ENCODE results near the gene ZNF445.

Gene ZNF445

DNA sequence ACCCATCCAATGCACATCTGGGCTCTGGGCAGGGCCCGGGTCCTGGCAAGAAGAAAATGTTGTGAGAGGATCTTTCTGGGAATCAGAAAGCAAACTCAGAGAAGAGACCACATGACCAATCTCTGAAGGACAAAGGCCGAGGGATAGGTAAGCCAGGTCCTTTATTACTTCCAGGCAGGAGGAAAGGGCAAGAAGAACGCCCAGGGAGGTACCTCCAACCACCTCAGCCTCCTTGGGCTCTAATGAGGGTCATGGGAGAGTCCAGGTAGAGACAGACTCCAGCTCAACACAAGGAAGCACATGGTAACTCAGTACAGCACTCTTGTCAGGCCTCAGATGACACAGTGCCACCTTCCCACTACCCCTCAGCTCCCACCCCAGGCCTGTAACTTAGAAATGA lies 26.0 kb downstream of the ZNF445 start:
- Histone ChIP-seq H3K4me3 (ENCODE audit: insufficient read depth, low read length, poor library complexity, severe bottlenecking) (no peak overlapping the region), H3K9me2 (replicated peaks; ENCODE audit: insufficient read depth, low read length) (no peaks in the 10 kb centered on the region), H3K27me3 (ENCODE audit: low read length) (no peaks in the 10 kb centered on the region), H3K9me3 (ENCODE audit: insufficient read depth, low read length) (no peaks in the 10 kb centered on the region), H3K4me2 (ENCODE audit: low read depth, low read length, poor library complexity, severe bottlenecking) (no peak overlapping the region), H3K27ac (ENCODE audit: low read depth, low read length) (no peak overlapping the region), H3K9ac (ENCODE audit: low read length) (no peak overlapping the region), H4K20me1 (ENCODE audit: low read depth, low read length) (no peaks in the 10 kb centered on the region), H3K36me3 (ENCODE audit: low read length) (peaks cover 7% of the 10 kb centered on the region; the same call in 1 of the 2 replicates), H3K79me2 (ENCODE audit: insufficient read depth, low read length) (no peaks in the 10 kb centered on the region), H2AFZ (ENCODE audit: low read depth, low read length, severe bottlenecking) (no peak overlapping the region), H3F3A (ENCODE audit: insufficient read depth) (no peaks in the 10 kb centered on the region)
- TF ChIP-seq EZH2phosphoT487 (conservative IDR thresholded peaks at IDR 0.05; ENCODE audit: low read length) (no peak), CTCF (IDR thresholded peaks at IDR 0.05; ENCODE audit: insufficient read depth, low read length, poor library complexity, severe bottlenecking) (no peak)

GRCh38 chr3:44446929-44447328 lies 30.5 kb downstream of the ZNF445 start:
- H3K9me2 ChIP-seq (replicated peaks; ENCODE audit: insufficient read depth, low read length), result no peaks in the 10 kb centered on the region
- H3K9me3 ChIP-seq (ENCODE audit: insufficient read depth, low read length), result no peaks in the 10 kb centered on the region
- no peak overlapping the region for H3K9ac ChIP-seq (ENCODE audit: low read length)
- H3K27me3 ChIP-seq (ENCODE audit: low read length), result no peaks in the 10 kb centered on the region
- H3F3A ChIP-seq (ENCODE audit: insufficient read depth), result no peaks in the 10 kb centered on the region
- no peaks in the 10 kb centered on the region for H3K79me2 ChIP-seq (ENCODE audit: insufficient read depth, low read length)
- TF ChIP-seq EZH2phosphoT487 (conservative IDR thresholded peaks at IDR 0.05; ENCODE audit: low read length), result no peak
- no peak for TF ChIP-seq CTCF (IDR thresholded peaks at IDR 0.05; ENCODE audit: insufficient read depth, low read length, poor library complexity, severe bottlenecking)
- peaks cover 7% of the 10 kb centered on the region; the same call in 1 of the 2 replicates for H3K36me3 ChIP-seq (ENCODE audit: low read length)
- no peak overlapping the region for H3K27ac ChIP-seq (ENCODE audit: low read depth, low read length)
- no peak overlapping the region for H3K4me3 ChIP-seq (ENCODE audit: insufficient read depth, low read length, poor library complexity, severe bottlenecking)
- no peak overlapping the region for H2AFZ ChIP-seq (ENCODE audit: low read depth, low read length, severe bottlenecking)
- H4K20me1 ChIP-seq (ENCODE audit: low read depth, low read length), result no peaks in the 10 kb centered on the region
- H3K4me2 ChIP-seq (ENCODE audit: low read depth, low read length, poor library complexity, severe bottlenecking), result no peak overlapping the region

GRCh38 chr3:44445786-44446185 lies 31.7 kb downstream of the ZNF445 start:
- Histone ChIP-seq H3K9me2 (replicated peaks; ENCODE audit: insufficient read depth, low read length) (no peaks in the 10 kb centered on the region), H3K36me3 (ENCODE audit: low read length) (peaks cover 7% of the 10 kb centered on the region; the same call in 1 of the 2 replicates), H3F3A (ENCODE audit: insufficient read depth) (no peaks in the 10 kb centered on the region), H2AFZ (ENCODE audit: low read depth, low read length, severe bottlenecking) (no peak overlapping the region), H3K9ac (ENCODE audit: low read length) (no peak overlapping the region), H3K4me3 (ENCODE audit: insufficient read depth, low read length, poor library complexity, severe bottlenecking) (no peak overlapping the region), H3K4me2 (ENCODE audit: low read depth, low read length, poor library complexity, severe bottlenecking) (no peak overlapping the region), H3K27me3 (ENCODE audit: low read length) (no peaks in the 10 kb centered on the region), H3K79me2 (ENCODE audit: insufficient read depth, low read length) (no peaks in the 10 kb centered on the region), H3K27ac (ENCODE audit: low read depth, low read length) (no peak overlapping the region), H4K20me1 (ENCODE audit: low read depth, low read length) (no peaks in the 10 kb centered on the region), H3K9me3 (ENCODE audit: insufficient read depth, low read length) (no peaks in the 10 kb centered on the region)
- no peak for TF ChIP-seq EZH2phosphoT487 (conservative IDR thresholded peaks at IDR 0.05; ENCODE audit: low read length)
- TF ChIP-seq CTCF (IDR thresholded peaks at IDR 0.05; ENCODE audit: insufficient read depth, low read length, poor library complexity, severe bottlenecking), result no peak
